Measurements from ENCODE around the gene KRTAP3-1.

- no peak for TF ChIP-seq CTCF (conservative IDR thresholded peaks at IDR 0.05)
- TF ChIP-seq ZFX (IDR thresholded peaks at IDR 0.05), result no peak
Measured at GRCh38 chr17:40993839-40994238, 15.1 kb downstream of the KRTAP3-1 start, which contains the start of gene KRTAP3-3.

All from C4-2B (cell line).